ENCODE results near the gene FGD3.

Gene FGD3

GRCh38 chr9:92971121-92971520 lies 23.8 kb downstream of the FGD3 start:
- TF ChIP-seq CTCF (IDR thresholded peaks at IDR 0.05; ENCODE audit: low read length, missing control alignments) = no peak
- no peak overlapping the region for H3K4me3 ChIP-seq (replicated peaks; ENCODE audit: low read depth, low read length)
- DNase-seq (ENCODE audit: low read depth) = no peak

- no peak for TF ChIP-seq CTCF (IDR thresholded peaks at IDR 0.05; ENCODE audit: low read length, missing control alignments)
- H3K4me3 ChIP-seq (replicated peaks; ENCODE audit: low read depth, low read length) = no peak overlapping the region
- no peak for DNase-seq (ENCODE audit: low read depth)
These were observed 24.5 kb downstream of the FGD3 start for GRCh38 chr9:92971776-92972175.

GRCh38 chr9:92973700-92974099 lies 26.4 kb downstream of the FGD3 start:
- no peak for DNase-seq (ENCODE audit: low read depth)
- H3K4me3 ChIP-seq (replicated peaks; ENCODE audit: low read depth, low read length) = no peak overlapping the region
- no peak for TF ChIP-seq CTCF (IDR thresholded peaks at IDR 0.05; ENCODE audit: low read length, missing control alignments)

GRCh38 chr9:92974161-92974661 lies 26.9 kb downstream of the FGD3 start:
- H3K4me3 ChIP-seq (replicated peaks; ENCODE audit: low read depth, low read length) = no peak overlapping the region
- TF ChIP-seq CTCF (IDR thresholded peaks at IDR 0.05; ENCODE audit: low read length, missing control alignments) = no peak
- DNase-seq (ENCODE audit: low read depth) = no peak

- TF ChIP-seq CTCF (IDR thresholded peaks at IDR 0.05; ENCODE audit: low read length, missing control alignments) = no peak
- no peak overlapping the region for H3K4me3 ChIP-seq (replicated peaks; ENCODE audit: low read depth, low read length)
- DNase-seq (ENCODE audit: low read depth) = no peak
These were observed 27.7 kb downstream of the FGD3 start for GRCh38 chr9:92974761-92975755.

- TF ChIP-seq CTCF (IDR thresholded peaks at IDR 0.05; ENCODE audit: low read length, missing control alignments) = no peak
- no peak for DNase-seq (ENCODE audit: low read depth)
- H3K4me3 ChIP-seq (replicated peaks; ENCODE audit: low read depth, low read length) = no peak overlapping the region
These were observed 29.1 kb downstream of the FGD3 start for GRCh38 chr9:92976431-92976830.
